Activated effector memory CD4-positive, alpha-beta T cell treated with Interleukin-2 at 50 U/mL for 16 hours (primary cell): ENCODE measurements around the gene APPBP2.
"Not testable (repeated sequence)": the region's sequence is repeated elsewhere in the genome, so short reads cannot be mapped to it uniquely, and the experiment has no call there.

Experiments
- DNase-seq: peaks from one replicate; pipeline ENCODE4 v3.0.0-alpha.2; 2020

Gene APPBP2

DNA sequence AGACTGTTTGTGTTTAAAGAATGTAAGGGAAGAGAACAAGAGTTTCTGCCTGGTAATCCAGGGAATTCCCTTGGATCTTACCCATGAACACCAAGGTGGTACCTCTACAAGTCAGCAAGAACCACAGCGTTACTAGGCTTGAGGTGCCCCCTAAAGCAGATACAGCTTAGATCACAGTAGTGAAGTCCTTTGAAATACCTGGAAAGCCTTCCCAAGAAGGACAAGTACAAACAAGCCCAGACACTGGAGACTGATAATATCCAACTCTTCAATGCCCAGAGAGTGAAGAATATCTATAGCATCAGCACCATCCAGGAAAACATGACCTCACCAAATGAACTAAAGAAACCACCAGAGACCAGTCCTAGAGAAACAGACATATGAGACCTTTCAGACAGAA lies 3.8 kb upstream of the APPBP2 start:
- no peak for DNase-seq

DNA sequence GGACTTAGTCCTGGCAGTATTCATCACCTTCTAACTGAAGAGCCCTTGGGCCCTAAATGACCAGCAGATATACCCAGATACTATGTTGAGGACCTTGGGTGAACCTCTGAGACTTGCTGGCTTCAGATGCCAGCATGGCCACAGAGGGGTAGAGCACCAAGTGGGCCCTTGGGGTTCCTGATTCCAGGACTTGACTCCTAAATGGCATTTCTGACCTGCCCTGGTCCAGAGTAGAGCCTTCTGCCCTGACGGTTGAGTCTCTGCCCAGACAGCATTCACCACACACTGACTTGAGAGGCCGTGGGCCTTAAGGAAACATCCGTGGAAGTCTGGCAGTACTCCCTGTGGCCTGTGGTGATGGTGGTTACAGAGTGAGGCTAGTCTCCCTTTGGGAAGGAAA lies 2.8 kb upstream of the APPBP2 start:
- no peak for DNase-seq

DNA sequence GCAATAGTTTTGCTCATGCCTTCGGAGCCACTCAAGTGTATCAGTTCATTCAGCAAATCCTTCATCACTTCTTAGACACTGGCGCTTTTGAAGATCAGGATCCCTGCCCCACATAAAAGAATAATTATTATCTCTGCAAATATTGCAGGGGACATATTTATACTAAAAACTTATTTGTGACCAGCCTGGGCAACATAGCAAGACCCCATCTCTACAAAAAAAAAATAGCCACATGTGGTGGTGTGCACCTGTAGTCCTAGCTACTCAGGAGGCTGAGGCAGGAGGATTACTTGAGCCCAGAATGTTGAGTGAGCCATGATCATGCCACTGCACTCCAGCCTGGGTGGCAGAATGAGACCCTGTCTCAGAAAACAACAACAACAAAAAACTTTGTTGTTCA lies 1.7 kb upstream of the APPBP2 start:
- no peak for DNase-seq

DNA sequence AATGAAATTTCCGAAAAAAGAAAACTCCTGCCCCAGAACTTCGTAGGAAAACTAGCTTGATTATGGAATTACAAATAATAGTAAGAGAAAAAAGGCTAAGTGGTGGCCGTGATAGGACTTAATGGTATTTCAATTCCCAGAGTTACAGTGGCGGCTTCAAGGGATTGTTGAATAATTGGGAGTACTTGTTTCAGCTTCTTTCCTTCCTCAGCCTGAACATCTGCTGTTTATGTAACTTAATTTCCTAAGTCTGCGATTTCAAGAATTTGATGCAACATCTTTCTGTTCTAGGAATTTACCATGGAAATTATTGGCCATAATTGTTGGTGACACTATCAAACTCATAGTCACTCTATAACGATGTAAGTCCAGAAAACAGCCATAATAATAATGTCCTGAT lies 684 bp upstream of the APPBP2 start:
- no peak for DNase-seq

DNA sequence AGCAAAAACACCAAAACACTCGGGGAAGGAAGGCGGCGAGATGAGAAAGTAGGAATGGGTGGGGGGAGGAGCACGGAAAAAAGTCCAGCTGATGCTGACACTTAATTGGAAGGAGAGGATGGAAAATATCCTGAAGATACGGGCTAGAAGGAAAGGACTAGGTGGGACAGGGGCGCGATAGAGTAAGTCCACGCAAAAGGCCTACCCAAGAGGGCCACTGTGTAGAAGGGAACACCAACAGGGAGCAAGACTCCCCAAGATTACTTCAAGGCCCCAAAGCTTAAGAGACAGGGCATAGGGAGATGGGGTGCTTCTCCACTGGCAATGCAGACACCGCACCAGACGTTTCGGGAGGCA lies 736 bp downstream of the APPBP2 start:
- no peak for DNase-seq

DNA sequence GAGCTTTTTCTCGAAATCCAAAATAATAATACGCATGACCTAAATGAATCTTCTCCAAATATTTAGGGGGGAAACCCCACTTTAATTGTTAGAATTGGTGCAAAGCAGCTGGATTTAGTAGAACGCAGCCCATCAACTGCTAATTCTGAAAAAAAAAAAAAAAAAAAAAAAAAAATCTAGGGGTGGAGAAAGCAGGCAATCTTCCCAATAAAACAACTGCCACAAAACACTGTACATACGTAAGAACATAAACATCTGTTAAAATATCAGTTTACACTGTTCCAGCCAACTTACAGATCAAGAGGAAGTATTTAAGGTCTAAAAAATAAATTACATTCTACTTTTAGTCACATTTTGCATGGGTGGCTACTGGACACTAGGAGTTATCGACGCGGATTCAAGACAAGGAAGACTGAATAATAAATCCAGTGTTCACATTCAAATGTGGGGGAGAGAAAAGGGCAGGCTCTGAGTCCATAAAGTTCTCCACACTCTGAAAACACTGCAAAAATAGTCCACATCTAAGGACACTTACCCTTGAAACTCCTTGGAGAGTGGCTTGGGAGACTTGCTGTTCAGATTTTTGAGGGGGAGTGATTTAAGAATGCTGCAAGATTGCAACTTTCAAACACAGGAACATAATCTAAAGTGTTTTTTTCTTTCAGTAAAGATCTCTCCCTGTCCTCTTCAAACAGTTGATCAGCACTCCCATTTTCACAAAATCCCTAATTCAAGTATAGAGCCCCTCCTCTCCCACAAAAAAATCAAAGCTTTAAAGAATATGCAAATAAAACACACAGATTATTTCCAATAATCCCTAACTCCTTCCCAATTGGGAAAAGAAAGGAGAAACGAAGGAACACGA lies 1.3 kb downstream of the APPBP2 start:
- no peak for DNase-seq

DNA sequence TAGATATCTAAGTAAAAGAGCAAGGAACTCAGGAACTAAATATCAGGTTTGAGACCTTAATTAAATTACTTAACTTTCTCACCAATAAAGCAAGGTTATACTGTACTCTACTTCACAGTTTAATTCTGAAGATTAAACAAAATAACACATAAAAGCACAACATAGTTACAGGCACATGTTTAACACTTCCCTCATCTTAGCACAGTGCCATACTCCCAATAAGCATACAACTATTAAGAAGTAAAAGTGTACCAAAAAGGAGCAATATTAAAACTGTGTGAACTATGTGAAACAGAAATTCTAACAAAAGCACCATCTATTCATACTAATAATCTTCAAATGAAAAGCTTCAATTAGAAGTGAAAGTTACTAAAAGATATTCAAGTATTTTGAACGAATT lies 2.2 kb downstream of the APPBP2 start:
- no peak for DNase-seq

DNA sequence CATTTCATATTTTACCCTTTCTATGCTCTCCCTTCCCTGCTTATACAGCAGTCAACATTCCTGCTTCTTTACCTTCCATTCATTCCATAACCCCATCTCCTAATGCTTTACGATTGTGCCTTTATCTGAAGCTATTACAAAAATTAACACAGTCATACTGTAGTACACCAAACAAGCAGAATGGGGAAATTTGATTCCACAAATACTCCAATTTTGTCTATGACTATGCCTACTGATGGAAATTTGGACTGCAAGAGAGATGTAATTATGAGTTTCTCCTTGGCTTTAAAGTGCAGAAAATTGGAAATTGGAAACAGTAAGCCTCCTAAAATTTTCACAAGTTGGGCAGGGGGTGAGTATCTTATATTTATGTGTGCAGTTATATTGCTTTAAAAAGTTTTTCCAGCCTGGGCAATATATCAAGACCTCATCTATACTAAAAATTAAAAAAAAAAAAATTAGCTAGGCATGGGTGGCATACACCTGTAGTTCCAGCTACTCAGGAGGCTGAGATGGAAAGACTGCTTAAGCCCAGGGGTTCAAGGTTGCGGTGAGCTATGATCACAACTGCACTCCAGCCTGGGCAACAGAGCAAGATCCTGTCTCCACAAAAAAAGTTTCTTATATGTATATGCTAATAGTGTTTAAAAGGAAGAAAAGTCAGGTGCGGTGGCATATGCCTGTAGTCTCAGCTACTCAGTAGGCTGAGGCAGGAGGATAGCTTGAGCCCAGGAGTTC lies 3.0 kb downstream of the APPBP2 start:
- no peak for DNase-seq

DNA sequence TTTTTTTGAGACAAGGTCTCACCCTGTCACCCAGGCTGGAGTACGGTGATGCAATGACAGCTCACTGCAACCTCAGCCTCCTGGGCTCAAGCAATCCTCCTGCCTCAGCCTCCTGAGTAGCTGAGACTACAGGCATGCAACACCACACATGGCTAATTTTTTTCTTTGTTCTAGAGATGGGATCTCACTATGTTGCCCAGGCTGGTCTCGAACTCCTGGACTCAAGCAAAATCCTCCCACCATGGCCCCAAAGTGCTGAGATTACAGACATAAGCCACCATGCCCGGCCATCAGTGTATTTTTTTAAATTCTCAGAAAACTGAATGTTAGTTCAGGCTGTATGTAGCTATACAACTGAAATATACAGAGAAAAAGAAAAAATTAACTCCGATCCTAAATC lies 6.2 kb downstream of the APPBP2 start:
- DNase-seq: no peak

DNA sequence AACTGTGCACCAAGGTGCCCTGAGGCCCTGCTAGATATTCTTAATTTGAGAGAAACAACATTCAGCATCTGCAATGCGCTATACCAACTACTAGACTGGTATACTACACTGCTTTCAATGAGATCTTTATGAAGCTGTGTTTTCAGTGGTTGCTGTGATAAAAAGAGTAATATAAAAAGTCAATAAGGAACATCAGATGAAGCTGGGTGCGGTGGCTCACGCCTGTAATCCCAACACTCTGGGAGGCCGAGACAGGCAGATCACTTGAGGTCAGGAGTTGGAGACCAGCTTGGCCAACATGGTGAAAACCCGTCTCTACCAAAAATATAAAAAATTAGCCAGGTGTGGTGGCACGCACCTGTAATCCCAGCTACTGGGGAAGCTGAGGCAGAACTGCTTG lies 10.4 kb downstream of the APPBP2 start:
- DNase-seq: not testable (repeated sequence)

DNA sequence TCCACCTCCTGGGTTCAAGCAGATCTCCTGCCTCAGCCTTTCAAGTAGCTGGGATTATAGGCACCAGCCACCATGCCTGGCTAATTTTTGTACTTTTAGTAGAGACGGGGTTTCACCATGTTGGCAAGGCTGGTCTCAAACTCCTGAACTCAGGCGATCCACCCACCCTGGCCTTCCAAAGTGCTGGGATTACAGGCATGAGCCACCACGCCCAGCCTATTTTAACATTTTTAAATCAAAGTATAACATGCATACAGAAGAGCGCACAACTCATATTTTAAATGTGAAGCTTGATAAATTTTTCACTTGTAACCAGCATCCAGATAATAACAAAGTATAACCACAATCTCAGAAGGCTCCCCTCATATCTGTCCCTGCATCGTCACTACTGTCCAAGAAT lies 10.8 kb downstream of the APPBP2 start:
- DNase-seq: not testable (repeated sequence)

DNA sequence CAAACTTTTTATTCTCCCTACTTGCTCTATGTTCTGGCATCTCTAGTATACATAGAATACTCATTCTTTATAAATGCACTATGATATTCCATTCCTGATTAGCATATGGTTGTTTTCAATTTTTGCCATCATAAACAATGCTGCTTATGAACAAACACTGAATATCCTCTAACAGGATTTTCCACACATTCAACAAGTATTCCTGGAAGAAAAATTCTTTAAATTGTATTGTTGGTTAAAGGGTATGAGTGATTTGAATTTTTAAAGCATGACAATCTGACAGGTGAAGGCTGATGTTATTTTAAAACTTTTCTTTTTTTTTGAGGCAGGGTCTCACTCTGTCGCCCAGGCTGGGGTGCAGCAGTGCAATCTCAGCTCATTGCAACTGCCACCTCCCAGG lies 11.5 kb downstream of the APPBP2 start:
- no peak for DNase-seq

DNA sequence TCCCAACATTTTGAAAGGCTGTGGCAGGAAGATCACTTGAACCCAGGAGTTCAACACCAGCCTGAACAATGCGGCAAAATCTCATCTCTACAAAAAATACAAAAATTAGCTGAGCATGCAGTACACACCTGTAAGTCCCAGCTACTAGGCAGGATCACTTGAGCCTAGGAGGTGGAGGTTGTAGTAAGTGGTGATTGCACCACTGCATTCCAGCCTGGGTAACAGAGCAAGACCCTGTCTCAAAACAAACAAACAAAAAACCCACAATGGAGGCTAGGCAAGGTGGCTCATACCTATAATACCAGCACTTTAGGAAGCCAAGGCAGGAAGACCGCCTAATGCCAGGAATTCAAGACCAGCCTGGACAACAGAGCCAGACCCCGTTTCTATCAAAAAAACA lies 12.0 kb downstream of the APPBP2 start:
- no peak for DNase-seq

DNA sequence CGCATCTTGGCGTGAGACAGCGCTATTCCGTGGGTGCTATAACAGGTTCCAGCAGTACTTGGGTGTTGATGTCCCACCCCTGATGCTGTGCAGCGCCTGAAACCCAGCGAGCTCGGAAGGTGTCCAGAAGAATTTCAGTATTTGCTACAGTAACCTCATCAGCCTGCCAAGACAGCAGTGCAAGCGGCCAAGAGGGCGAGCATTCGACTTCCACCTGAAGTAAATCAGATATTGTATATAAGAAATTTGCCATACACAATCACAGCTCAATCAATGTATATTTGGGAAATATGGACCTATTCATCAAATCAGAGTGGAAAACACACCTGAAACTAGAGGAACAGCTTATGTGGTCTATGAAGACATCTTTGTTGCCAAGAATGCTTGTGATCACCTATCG lies 13.0 kb downstream of the APPBP2 start:
- DNase-seq: no peak

DNA sequence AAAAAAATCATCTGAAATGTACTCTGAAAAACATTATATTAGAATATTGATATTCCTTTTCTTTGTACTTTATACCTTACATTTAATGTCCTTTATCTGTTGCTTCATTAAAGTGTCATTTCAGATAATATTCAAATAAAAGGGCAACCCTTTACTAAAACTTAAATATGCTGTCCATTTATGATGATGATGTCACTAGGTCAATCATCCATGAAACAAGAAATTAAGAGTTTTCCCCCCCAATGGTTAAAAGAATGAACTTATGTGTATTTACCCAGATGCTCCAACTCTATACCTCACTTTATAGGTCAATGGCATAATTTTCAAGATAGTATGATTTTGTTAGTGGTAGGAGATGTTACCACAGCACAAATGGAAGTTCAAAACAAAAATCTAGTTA lies 15.3 kb downstream of the APPBP2 start:
- no peak for DNase-seq

DNA sequence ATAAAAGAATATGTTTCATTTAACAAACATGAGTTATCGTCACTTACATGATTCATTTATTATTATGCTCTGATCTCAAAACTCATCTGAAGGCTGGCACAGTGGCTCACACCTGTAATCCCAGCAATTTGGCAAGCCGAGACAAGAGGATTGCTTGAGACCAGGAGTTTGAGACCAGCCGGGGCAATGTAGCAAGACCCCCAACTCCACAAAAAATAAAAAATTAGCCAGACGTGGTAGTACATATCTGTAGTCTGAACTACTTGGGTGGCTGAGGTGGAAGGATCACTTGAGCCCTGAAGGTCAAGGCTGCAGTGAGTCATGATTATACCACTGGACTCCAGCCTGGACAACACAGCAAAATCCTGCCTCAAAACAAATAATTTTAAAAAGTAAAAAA lies 16.0 kb downstream of the APPBP2 start:
- DNase-seq: no peak

DNA sequence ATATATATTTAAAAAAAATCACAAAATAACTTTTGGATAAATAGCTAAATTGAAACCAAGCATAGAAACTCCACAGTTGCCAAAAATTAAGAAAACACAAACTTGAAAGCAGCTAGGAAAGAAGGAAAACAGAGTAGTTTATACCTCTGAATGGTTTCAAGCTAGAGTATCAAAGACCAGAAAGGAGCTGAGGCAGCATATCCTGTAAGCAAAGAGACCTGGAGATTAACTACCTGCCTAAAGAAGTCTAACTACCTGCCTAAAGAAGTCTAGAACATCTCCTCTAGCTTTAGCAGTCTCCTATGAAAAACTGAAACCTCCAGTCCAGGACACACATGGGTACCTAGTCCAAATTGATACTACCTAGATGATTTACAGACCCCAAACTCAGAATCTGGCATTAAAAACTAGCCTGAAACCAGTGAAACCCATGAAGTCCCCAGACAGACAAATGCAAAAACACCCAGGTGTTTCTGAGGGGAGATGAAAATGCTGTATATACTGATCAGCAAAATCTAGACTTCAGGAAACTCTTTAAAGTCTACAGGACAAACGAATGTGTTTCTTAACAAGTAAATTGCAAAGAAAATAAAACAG lies 17.6 kb downstream of the APPBP2 start:
- no peak for DNase-seq

DNA sequence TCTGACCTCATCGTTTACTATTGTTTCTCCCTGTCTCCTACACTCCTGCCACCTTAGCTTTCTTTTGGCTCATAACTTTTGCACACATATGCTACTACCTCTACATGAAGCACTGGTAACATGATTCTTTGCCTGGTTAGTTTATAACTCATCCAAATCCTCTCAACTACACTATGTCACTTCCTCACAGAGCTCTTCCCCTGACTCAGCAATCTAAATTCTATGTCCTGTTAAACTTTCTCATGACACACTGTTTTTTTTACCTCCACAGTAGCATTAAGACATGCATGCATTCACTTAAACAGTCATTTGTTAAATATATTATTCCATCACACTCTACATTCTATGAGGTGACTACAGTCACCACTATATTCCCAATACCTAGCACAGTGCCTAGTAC lies 19.7 kb downstream of the APPBP2 start:
- DNase-seq: no peak

DNA sequence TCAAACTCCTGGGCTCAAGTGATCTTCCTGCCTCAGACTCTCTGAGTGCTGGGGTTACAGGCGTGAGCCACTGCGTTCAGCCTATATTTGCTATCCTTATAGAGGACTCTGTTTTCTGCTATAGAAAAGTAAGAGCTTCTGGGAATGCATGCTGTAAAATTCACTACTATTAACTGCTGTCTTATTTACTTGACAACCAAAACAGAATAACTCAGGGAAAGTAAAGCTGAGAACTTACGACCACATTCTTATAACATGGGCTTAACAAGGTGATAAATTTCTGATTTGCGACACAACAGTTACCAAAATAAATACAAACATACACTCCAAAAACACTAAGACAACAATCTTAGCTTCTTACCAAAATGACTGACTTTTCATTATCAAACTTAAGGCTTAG lies 23.9 kb downstream of the APPBP2 start:
- no peak for DNase-seq

DNA sequence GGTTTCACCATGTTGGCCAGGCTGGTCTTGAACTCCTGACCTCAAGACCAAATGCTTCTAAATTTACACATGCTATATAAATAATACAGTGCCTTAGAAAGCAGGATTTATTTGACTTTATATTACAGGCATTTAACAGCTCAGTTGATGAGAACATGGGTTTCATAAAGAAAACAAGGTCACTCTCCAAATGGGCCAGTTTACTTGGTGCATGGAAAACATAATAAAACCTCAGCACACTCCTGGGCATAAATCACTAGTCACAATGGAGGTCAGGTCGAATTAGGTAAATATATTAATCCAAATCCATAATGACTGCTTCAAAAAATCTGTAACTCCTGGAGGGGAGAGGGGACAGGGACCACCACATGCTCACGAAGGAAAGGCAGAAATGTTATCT lies 24.5 kb downstream of the APPBP2 start:
- no peak for DNase-seq

DNA sequence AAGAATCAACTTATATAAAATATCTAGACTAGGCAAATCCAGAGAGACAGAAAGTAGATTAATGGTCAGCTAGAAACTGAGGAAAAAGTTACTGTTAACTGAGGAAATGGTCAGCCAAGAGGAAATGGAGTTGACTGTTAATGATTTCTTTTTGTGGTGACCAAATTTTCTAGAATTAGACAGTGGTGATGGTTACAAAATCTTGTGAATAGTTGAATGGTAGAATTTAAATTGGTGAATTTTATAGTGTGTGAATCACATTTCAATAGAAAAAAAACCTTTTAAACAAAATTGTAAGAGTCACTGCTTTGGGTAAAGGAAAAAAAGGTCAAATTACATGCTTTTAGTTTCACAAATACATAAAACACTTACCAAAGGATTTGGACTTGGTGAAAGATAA lies 30.0 kb downstream of the APPBP2 start:
- no peak for DNase-seq

DNA sequence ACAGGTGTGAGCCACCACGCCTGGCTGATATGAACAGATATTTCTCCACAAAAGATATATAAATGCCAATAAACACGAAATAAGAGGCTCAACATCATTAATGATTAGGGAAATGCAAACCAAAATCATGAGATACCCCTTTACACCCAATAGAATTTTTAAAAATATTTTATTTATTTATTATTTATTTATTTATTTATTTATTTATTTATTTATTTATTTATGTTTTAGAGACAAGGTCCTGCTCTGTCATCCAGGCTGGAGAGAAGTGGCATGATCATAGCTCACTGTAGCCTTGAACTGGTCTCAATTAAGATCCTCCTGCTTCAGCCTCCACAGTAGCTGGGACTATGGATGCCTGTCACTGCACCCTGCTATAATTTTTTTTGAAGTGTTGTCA lies 30.8 kb downstream of the APPBP2 start:
- DNase-seq: no peak

DNA sequence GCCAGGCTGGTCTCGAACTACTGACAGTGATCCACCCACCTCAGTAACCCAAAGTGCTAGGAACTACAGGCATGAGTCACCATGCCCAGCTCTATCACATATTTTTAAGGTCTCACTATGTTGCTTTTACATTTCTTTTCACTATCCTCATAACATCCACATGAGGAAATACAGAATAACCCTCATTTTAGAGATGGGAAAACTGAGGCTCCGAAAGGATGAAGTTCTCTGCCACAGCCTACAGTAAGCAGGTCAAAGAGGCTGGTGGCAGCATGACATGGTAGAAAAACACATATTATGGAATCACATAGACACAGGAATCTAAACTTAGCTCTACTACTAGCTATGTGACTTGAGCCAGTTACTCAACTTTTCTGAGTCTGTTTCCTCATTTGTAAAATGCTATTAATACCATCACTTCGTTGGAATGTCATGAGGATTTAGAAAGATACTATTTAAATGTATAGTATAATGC lies 32.2 kb downstream of the APPBP2 start:
- no peak for DNase-seq

DNA sequence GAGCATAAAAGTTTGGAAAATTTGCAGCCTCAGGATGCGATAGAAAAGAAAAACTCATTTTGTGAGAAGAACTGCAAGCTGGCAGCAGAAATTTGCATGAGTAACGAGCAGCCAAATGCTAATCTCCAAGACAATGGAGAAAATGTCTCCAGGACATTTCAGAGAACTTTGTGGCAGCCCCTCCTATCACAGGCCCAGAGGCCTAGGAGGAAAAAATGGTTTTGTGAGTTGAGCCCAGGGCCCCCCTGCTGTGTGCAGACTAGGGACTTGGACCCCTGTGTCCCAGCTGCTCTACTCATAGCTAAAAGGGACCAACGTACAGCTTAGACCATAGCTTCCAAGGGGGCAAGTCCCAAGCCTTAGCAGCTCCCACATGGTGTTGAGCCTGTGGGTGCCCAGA lies 34.3 kb downstream of the APPBP2 start:
- no peak for DNase-seq
